Melanocyte of skin (primary cell): ENCODE results near the gene SUCO. TPM values are rescaled to one million over a fixed set of nuclear protein-coding genes. Genes with fewer than 3 reads are reported as not detected.

Experiments used
- small RNA-seq, 2 donors: library from RNA; depleted of rRNA; stranded (forward); fragments of <200 nt; gene quantifications; one replicate each; pipeline ENCODE3, GENCODE V24; 2012
- total RNA-seq, 2 donors: library from RNA; depleted of rRNA; stranded (reverse); fragments of >200 nt; gene quantifications; 2 replicates each; pipeline ENCODE4 v1.2.3, GENCODE V29; 2012

Gene SUCO
- 10 to 100 TPM; 22.0 to 29.3 TPM for total RNA-seq

GRCh38 chr1:172532700-172533512, at the start of gene SUCO:
Gene SUCO, plus strand, starts transcription at chr1:172533150. Its CDS starts 286 bp downstream, at chr1:172533436.

GRCh38 chr1:172658871-172659453, 126.0 kb downstream of the SUCO start, which contains the start of gene FASLG:
Gene FASLG, plus strand, starts transcription at chr1:172659103. Its CDS starts 99 bp downstream, at chr1:172659202.

Small RNA genes lying within 50 kb of the gene (small RNA-seq; reads per million reads assigned to genes)
- 0 reads per million in 2 donors for gene RNU6-693P

Other genes with a start within 250 kb of the SUCO start
- not detected for gene C1orf105, start 112.5 kb upstream of the SUCO start, total RNA-seq
- 10 to 100 TPM; 18.6 to 24.6 TPM for gene PIGC, start 89.1 kb upstream of the SUCO start, total RNA-seq
- not detected for gene FASLG, start 126.0 kb downstream of the SUCO start, total RNA-seq